ENCODE measurements around the gene APCDD1.
"Not testable (repeated sequence)": the region's sequence is repeated elsewhere in the genome, so short reads cannot be mapped to it uniquely, and the experiment has no call there.

APCDD1 gene

DNA sequence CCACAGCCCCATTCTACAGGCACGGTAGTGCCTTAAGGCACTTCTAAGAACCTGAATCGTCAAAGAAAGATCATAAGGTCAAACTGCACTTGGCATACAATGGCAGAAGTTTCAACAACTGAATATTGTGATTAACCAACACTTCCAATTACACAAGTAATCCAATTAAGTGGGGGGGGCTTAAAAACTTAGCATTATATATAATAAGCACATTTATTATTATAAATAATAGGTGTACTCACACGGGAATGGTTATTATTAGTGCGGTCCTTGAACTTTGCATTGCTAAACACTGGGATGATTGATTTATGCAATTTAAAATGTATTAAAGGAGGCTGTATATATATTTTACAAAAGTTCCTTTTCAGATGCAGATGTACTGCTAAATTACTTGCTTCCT lies 7.6 kb downstream of the APCDD1 start:
- no peak overlapping the region for H3K4me3 Mint-ChIP-seq
- H3K4me1 Mint-ChIP-seq (ENCODE audit: low read depth) = no peaks in the 10 kb centered on the region
- H3K27me3 Mint-ChIP-seq = peaks cover 24% of the 10 kb centered on the region
- H3K9me3 Mint-ChIP-seq = peaks cover 11% of the 10 kb centered on the region
- intact Hi-C loops (cut with micrococcal nuclease) = no loop called here
- no peak overlapping the region for H3K27ac Mint-ChIP-seq
- no peaks in the 10 kb centered on the region for H3K36me3 Mint-ChIP-seq (ENCODE audit: low read depth)

DNA sequence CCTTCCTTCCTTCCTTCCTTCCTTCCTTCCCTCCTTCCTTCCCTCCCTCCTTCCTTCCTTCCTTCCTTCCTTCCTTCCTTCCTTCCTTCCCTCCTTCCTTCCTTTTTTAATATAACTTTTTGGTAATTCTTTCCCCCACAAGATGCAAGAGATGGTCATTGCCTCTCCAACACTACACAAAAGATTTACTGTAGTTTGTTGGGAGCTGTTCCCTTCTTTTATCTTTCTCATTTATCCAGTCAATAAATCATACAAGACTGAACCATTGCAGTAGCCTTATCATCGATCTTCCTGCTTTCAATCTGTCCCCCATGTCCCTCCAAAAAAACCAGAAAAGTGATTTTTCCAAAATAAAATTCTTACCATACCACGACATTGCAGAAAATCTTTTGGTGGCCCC lies 8.2 kb downstream of the APCDD1 start:
- no peak overlapping the region for H3K4me3 Mint-ChIP-seq
- no peak overlapping the region for H3K27ac Mint-ChIP-seq
- no peaks in the 10 kb centered on the region for H3K4me1 Mint-ChIP-seq (ENCODE audit: low read depth)
- intact Hi-C loops (cut with micrococcal nuclease) = no loop called here
- no peaks in the 10 kb centered on the region for H3K36me3 Mint-ChIP-seq (ENCODE audit: low read depth)
- H3K9me3 Mint-ChIP-seq = peaks cover 11% of the 10 kb centered on the region
- H3K27me3 Mint-ChIP-seq = peaks cover 22% of the 10 kb centered on the region

- Mint-ChIP-seq H3K4me1 (ENCODE audit: low read depth) (no peaks in the 10 kb centered on the region), H3K4me3 (no peak overlapping the region), H3K27ac (no peak overlapping the region), H3K9me3 (peaks cover 11% of the 10 kb centered on the region), H3K27me3 (peaks cover 18% of the 10 kb centered on the region), H3K36me3 (ENCODE audit: low read depth) (no peaks in the 10 kb centered on the region)
- intact Hi-C loops (cut with micrococcal nuclease) = no loop called here
Measured at GRCh38 chr18:10463096-10463495, 8.7 kb downstream of the APCDD1 start.

- intact Hi-C loops (cut with micrococcal nuclease) = no loop called here
- H3K4me1 Mint-ChIP-seq (ENCODE audit: low read depth) = no peaks in the 10 kb centered on the region
Measured at GRCh38 chr18:10463741-10464140, 9.3 kb downstream of the APCDD1 start.

GRCh38 chr18:10464161-10464648 lies 9.8 kb downstream of the APCDD1 start:
- peaks cover 12% of the 10 kb centered on the region for H3K27me3 Mint-ChIP-seq
- H3K4me3 Mint-ChIP-seq; H3K36me3 Mint-ChIP-seq (ENCODE audit: low read depth); H3K4me1 Mint-ChIP-seq (ENCODE audit: low read depth); H3K27ac Mint-ChIP-seq; intact Hi-C loops (cut with micrococcal nuclease): not testable (repeated sequence)
- H3K9me3 Mint-ChIP-seq = peaks cover 11% of the 10 kb centered on the region

More at GRCh38 chr18:10463741-10464140, 9.3 kb downstream of the APCDD1 start:
- Mint-ChIP-seq H3K27ac (no peak overlapping the region), H3K36me3 (ENCODE audit: low read depth) (no peaks in the 10 kb centered on the region), H3K4me3 (no peak overlapping the region), H3K9me3 (peaks cover 11% of the 10 kb centered on the region), H3K27me3 (peaks cover 16% of the 10 kb centered on the region)

- Mint-ChIP-seq H3K36me3 (ENCODE audit: low read depth) (no peaks in the 10 kb centered on the region), H3K4me1 (ENCODE audit: low read depth) (no peaks in the 10 kb centered on the region), H3K4me3 (no peak overlapping the region), H3K9me3 (peaks cover 11% of the 10 kb centered on the region), H3K27me3 (peaks cover 12% of the 10 kb centered on the region), H3K27ac (no peak overlapping the region)
- intact Hi-C loops (cut with micrococcal nuclease) = no loop called here
Measured at GRCh38 chr18:10465174-10465939, 10.9 kb downstream of the APCDD1 start.

- no peaks in the 10 kb centered on the region for H3K36me3 Mint-ChIP-seq (ENCODE audit: low read depth)
- H3K27me3 Mint-ChIP-seq = peaks cover 7% of the 10 kb centered on the region
- H3K4me1 Mint-ChIP-seq (ENCODE audit: low read depth) = peaks cover 12% of the 10 kb centered on the region
- no peak overlapping the region for H3K4me3 Mint-ChIP-seq
- intact Hi-C loops (cut with micrococcal nuclease) = no loop called here
- no peak overlapping the region for H3K27ac Mint-ChIP-seq
- no peaks in the 10 kb centered on the region for H3K9me3 Mint-ChIP-seq
Measured at GRCh38 chr18:10470429-10470828, 16.0 kb downstream of the APCDD1 start.

- Mint-ChIP-seq H3K9me3 (no peaks in the 10 kb centered on the region), H3K4me3 (no peak overlapping the region), H3K27ac (no peak overlapping the region), H3K36me3 (ENCODE audit: low read depth) (no peaks in the 10 kb centered on the region), H3K4me1 (ENCODE audit: low read depth) (peaks cover 23% of the 10 kb centered on the region), H3K27me3 (peaks cover 9% of the 10 kb centered on the region)
- intact Hi-C loops (cut with micrococcal nuclease) = no loop called here
Measured at GRCh38 chr18:10471574-10471973, 17.1 kb downstream of the APCDD1 start.

- intact Hi-C loops (cut with micrococcal nuclease) = no loop called here
- Mint-ChIP-seq H3K36me3 (ENCODE audit: low read depth) (no peaks in the 10 kb centered on the region), H3K27ac (no peak overlapping the region), H3K27me3 (peaks cover 19% of the 10 kb centered on the region), H3K4me1 (ENCODE audit: low read depth) (peaks cover 39% of the 10 kb centered on the region), H3K4me3 (no peak overlapping the region), H3K9me3 (no peaks in the 10 kb centered on the region)
Measured at GRCh38 chr18:10473132-10473531, 18.7 kb downstream of the APCDD1 start.

DNA sequence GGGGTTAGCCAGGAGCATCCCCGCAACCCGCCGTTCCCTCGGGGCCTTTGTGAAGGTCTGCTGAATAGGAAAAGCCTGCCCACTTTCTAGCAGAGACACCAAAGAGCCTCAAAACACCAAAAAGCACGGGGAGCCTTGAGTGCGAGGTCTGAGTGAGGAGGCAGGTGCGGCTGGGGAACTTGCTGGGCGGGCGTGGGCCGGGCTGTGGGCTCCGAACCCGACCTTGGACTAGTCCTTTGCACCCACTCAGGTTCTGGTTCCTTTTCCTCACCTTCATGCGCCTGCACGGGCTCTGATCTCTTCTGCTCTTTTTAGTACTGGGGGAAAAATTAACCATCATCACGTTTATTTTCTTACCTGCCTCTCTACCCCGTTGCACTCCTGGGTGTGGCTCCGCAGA lies 19.9 kb downstream of the APCDD1 start:
- H3K27ac Mint-ChIP-seq = peak overlapping the region; percentile 43
- intact Hi-C loops (cut with micrococcal nuclease) = no loop called here
- H3K27me3 Mint-ChIP-seq = peaks cover 19% of the 10 kb centered on the region
- no peaks in the 10 kb centered on the region for H3K9me3 Mint-ChIP-seq
- peaks cover 50% of the 10 kb centered on the region for H3K4me1 Mint-ChIP-seq (ENCODE audit: low read depth)
- no peak overlapping the region for H3K4me3 Mint-ChIP-seq
- H3K36me3 Mint-ChIP-seq (ENCODE audit: low read depth) = no peaks in the 10 kb centered on the region

GRCh38 chr18:10475276-10475653 lies 20.8 kb downstream of the APCDD1 start:
- Mint-ChIP-seq H3K36me3 (ENCODE audit: low read depth) (no peaks in the 10 kb centered on the region), H3K27ac (peak overlapping the region; percentile 71), H3K4me3 (peak overlapping the region; percentile 23), H3K27me3 (peaks cover 19% of the 10 kb centered on the region), H3K9me3 (no peaks in the 10 kb centered on the region), H3K4me1 (ENCODE audit: low read depth) (peaks cover 59% of the 10 kb centered on the region)
- intact Hi-C loops (cut with micrococcal nuclease) = loop anchor here (5.0 kb wide), 1 partner anchor 188 kb away; no protein-coding TSS in a partner anchor

- intact Hi-C loops (cut with micrococcal nuclease) = loop anchor here (5.0 kb wide), 1 partner anchor 188 kb away; no protein-coding TSS in a partner anchor
- H3K27me3 Mint-ChIP-seq = peaks cover 19% of the 10 kb centered on the region
- peaks cover 59% of the 10 kb centered on the region for H3K4me1 Mint-ChIP-seq (ENCODE audit: low read depth)
- H3K36me3 Mint-ChIP-seq (ENCODE audit: low read depth) = no peaks in the 10 kb centered on the region
- peak overlapping the region; percentile 71 for H3K27ac Mint-ChIP-seq
- peak overlapping the region; percentile 58 for H3K4me3 Mint-ChIP-seq
- H3K9me3 Mint-ChIP-seq = no peaks in the 10 kb centered on the region
Measured at GRCh38 chr18:10475654-10476291, 21.3 kb downstream of the APCDD1 start.

DNA sequence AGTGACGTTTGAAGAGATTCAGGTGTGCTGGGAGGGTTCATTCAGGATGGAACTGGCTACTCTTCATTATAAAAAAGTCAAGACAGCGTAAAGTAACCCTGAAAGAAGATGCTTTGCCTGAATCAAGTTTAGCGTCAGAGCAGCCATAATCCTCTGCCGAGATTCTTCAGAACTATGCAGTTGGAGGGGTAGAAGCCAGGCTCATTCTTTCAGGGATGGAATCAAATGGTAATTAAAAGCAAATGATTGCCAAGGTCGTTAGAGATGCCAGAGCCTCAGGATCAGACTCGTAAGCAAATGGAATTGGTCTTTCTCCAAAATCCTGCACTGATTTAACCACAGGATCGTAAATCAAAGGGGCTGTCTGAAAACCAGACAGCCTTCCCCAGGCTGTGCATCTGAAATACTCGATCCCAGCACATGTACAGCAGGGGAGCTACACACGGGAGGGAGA lies 21.9 kb downstream of the APCDD1 start:
- Mint-ChIP-seq H3K27ac (no peak overlapping the region), H3K4me1 (ENCODE audit: low read depth) (peaks cover 62% of the 10 kb centered on the region), H3K4me3 (no peak overlapping the region), H3K36me3 (ENCODE audit: low read depth) (no peaks in the 10 kb centered on the region), H3K9me3 (no peaks in the 10 kb centered on the region), H3K27me3 (peaks cover 19% of the 10 kb centered on the region)
- intact Hi-C loops (cut with micrococcal nuclease) = loop anchor here (5.0 kb wide), 1 partner anchor 189 kb away; no protein-coding TSS in a partner anchor

DNA sequence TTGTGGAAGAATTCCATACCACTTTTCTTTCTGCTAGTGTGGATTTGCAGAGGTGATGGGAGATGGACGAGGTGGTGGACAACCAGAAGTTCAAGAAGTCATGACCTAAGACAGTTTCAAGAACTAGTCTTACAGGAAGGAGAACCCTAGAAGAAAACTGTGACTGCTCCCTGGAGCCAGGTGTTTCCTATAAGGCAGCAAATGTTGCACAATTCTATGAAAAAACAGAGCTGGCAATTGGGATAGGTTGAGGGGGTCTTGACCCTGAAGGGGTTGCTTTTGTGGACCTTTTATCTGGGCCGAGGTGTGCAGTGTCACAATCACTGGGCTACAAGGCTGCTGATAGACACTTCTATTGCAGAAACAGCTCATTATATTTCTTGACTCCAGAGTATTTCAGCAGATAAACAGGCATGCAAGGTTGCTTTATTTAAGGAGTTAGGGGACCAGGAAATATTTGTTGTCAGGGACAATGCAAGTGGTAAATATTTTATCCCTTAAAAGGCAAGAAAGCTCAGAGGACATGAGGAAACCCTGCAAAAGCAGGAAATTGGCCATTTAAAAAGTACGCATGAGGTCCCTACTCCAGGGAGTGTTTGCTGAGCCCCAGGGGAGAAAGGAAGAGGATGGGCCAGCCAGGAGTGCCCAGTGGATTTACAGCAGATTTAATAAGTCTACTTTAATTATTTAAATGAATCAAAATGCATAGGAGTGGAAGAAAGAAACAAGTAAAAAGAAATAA lies 22.9 kb downstream of the APCDD1 start:
- Mint-ChIP-seq H3K27me3 (peaks cover 19% of the 10 kb centered on the region), H3K36me3 (ENCODE audit: low read depth) (no peaks in the 10 kb centered on the region), H3K9me3 (no peaks in the 10 kb centered on the region), H3K27ac (no peak overlapping the region), H3K4me1 (ENCODE audit: low read depth) (peaks cover 64% of the 10 kb centered on the region), H3K4me3 (no peak overlapping the region)
- intact Hi-C loops (cut with micrococcal nuclease) = loop anchor here (5.0 kb wide), 1 partner anchor 190 kb away; no protein-coding TSS in a partner anchor

All from dendritic cell treated with granulocyte-macrophage colony-stimulating factor and Interleukin-4, amounts not matched to agents 40 ng/mL and 50 ng/mL, for 4 days (primary cell).